Stimulated activated CD8-positive, alpha-beta memory T cell treated with anti-CD3 and anti-CD28 coated beads, Interleukin-4, amount 100 ng/mL, for 48 hours (primary cell): ENCODE results near the gene IGSF6.

Experiments used
- DNase-seq: peaks from one replicate; pipeline ENCODE4 v3.0.0-alpha.2; 2020

IGSF6 gene

DNA sequence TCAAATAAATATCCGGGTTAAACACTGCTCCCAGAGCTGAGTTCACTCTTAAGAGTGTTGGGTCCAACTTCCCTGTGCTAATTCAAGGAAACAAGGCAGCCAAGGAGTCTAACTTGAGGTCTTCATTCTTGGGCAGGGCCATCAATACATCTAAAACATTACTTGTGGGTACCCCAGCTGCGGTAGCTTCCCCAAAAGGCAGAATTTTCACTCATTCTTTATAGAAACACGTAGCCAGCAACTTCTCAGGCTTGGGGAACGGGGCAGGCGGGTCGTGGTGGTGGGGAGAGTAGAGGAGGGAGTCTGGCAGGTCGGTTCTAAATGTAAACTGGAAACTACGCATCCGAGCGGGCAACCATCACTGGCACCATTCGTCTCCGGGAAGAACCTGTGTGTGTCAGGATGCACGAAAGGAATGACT is 53.7 kb downstream of the IGSF6 start:
- DNase-seq, result no peak

GRCh38 chr16:21598206-21598605 is 54.2 kb downstream of the IGSF6 start:
- DNase-seq, result no peak

DNA sequence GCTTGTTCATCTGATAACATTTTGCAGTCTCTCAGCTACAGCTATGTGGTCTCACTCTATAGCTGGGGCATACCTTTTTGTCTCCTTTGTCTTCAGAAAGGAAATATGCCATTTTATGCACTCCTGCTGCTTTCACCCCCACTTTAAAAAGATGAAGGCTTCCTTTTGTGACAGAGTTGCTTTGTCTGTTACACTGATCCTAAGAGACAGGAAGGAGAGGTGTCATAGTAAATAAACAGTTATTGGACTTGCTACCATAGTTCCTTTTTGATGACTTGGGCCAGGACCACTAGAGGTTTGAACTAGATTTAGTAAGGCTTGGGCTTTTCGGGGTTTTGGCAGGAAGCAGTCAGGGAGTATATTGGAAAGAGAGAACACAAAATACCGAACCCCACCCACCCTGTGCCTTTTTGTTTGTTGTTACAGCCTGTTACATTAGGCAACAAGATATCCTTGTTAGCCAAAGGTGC is 54.8 kb downstream of the IGSF6 start:
- DNase-seq, result no peak

GRCh38 chr16:21593530-21594289 is 58.7 kb downstream of the IGSF6 start:
- DNase-seq, result no peak

DNA sequence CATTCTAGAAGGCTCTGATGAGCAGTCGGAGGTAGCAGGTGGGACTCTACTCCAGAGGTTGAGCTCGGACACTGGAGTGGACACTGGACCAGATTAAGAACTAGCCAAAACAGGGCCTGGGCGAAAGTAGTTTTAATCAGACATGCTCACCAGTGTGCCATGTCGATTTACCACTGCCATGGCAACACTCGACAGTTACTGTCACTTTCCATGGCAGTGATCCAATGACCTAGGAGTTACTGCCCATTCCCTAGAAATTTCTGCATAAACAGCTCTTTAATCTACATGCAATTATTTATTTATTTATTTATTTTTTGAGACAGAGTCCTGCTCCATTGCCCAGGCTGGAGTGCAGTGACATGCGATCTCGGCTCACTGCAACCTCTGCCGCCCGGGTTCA is 60.2 kb downstream of the IGSF6 start:
- DNase-seq, result no peak

DNA sequence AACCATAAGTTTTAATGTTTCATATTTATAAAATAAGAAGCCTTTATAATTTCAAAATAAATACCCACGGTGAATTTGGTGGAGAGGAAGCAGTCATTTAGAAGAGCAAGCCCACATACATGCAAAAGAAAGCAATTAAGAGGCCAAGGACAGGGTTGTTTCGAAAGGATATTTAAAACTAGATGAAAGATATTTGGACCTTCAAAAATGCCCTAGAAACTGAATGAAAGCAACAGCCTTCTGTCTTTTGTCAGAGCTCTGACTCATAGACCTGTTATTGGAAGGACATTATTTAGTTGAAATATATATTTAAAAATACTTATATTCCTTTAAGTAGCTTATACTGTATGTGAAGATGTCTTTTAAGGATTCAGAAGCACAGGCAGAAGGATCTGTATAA is 61.6 kb downstream of the IGSF6 start:
- no peak for DNase-seq

GRCh38 chr16:21590287-21590686 is 62.1 kb downstream of the IGSF6 start:
- no peak for DNase-seq

DNA sequence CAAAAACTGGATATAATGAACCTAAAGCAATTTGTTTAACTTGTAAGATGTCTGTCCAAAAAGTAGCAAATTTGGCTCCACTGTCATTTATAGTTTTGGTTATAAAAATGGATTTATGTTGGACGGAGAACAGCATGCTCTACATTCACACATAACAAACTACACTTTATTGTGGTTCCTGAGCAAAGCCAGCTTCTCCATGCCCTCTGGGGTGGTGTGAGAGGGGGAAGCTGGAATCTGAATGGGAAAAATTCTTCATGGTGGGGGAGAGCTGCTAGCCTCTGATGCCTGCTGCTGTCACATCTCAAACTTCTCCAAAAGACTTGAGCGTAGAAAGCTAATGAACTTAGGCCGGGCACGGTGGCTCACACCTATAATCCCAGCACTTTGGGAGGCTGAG is 62.9 kb downstream of the IGSF6 start:
- DNase-seq, result no peak
